ENCODE measurements around the gene MICALL1. TPM values are rescaled to one million over a fixed set of nuclear protein-coding genes. Genes with fewer than 3 reads are reported as not detected.

Gene MICALL1
- polyA plus RNA-seq, 1 donor, result 26.2 TPM

DNA sequence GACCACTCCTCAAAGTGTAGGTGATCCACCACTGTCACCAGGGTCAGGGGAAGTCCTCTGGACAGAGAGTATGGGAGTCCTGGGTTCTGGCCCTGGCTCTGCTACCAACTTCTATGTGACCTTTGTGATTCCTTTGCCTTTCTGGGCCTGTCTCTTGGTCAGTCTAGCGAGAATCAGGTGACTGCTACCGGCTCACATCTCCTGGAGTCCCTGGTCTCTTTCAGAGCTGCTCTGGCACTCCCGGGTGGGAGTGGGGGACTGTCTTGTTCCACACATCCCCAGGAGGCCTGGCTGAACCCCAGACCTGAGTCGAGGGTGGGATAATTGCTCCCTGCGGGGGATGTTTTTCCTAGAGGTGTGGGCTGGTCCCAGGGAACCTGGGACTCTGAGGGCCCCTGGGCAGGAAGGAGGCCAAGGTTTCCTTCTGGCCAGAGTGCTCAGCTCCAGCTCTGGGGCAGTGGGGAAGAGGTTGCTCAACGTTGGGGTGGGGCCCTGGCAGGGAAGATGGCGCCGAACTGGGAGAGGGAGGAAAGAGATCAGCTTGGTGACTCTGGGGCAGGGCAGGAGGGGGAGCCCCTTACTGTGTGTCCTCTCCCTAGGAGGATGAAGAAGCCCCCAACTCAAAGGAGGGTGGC lies 76.2 kb downstream of the MICALL1 start:
- DNase-seq, result no peak

DNA sequence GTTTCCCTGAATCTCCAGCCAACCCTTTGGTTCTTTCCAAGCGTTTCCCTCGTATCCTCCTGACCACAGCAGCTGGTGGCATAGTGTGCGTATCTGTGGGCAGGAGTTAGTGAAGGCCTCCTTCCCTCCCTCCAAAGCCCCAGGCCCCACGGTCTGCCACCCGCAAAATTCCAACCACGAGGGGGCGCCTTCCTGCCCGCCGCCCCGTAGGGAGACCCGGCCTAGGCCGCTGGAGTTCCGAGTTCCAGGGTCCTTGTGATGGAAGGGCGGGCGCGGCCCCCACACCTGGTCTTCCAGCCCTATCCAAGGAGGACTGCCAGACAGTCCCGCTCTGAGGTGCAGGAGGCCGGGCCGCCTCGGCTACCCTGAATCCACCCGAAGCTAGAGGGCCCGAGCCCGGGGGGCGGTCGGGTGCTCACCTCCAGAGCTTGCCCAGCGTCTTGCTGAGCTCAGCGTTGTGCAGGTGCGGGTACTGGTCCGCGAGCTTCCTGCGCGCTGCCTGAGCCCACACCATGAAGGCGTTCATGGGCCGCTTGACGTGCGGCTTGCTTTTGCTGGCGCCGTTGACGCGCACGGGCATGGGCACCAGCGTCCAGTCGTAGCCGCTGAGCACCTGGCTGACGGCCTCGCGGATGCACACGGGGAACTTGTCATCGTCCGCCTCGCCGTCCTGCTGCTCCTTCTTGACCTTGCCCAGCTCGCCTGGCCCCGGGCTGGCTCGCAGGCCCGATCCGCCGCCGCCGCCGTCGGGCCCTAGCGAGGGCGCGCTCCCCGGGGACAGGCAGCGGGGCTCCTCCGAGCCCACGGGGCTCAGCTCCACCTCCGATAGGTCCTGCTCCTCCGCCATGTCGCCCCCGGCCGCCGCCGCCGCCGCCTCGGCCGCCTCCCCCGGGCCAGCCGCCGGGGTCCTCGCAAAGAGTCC lies 77.1 kb downstream of the MICALL1 start:
- no peak for DNase-seq

GRCh38 chr22:37983860-37984791 lies 78.0 kb downstream of the MICALL1 start, which contains the start of gene SOX10:
Gene SOX10, minus strand, starts transcription at chr22:37984555. Its CDS starts 771 bp downstream, at chr22:37983784.
- peak; percentile 3 for DNase-seq

GRCh38 chr22:37985050-37985585 lies 79.0 kb downstream of the MICALL1 start:
- no peak for DNase-seq

- no peak for DNase-seq
Measured at GRCh38 chr22:37985751-37986281, 79.7 kb downstream of the MICALL1 start.

GRCh38 chr22:37986371-37986770 lies 80.3 kb downstream of the MICALL1 start:
- no peak for DNase-seq

- no peak for DNase-seq
Measured at GRCh38 chr22:37989146-37990045, 83.3 kb downstream of the MICALL1 start.

GRCh38 chr22:37990301-37990700 lies 84.2 kb downstream of the MICALL1 start:
- no peak for DNase-seq

DNA sequence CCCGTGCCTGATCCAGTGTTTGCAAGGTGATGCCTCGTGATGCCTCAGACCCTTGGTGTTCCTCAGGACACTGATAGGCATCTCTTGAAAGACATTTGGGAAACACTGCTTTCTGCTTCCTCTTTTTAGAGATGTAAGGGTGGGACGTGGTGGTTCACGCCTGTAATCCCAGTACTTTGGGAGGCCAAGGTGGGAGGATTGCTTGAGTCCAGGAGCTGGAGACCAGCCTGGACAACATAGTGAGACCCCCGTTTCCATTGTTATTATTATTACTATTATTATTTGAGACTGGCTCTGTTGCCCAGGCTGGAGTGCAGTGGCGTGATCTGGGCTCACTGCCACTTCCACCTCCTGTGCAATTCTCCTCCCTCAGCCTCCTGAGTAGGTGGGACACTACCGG lies 84.8 kb downstream of the MICALL1 start:
- no peak for DNase-seq

DNA sequence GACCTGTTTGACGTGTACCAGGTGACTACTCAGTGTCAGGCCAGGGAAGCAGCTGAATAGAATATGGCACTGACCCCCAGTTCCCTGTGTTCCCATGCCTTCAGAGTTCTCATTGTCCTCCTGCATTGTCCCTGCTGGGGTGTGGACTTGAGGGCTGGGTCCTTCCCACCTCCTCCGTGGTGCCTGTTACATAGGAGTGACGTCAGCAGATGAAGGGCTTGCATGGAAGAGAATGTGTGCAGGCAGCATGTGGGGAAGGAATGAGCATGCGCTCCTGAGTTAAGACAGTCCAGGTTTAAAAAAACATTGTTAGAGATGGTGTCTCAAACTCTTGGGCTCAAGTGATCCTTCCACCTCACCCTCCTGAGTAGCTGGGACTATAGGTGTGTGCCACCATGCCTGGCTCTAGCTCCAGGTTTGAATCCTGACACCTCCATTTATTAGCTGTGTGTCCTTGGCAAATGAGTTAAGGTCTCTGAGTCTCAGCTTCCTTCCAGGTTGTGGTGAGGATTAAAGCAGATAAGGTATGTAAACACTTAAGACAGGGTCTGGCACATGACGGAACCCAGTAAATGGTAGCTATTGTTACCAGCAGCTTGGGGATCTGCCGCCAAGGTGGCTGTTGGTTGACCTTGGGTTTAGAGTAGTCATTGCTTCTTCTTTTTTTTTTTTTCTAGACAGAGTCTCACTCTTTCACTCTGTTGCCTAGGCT lies 85.8 kb downstream of the MICALL1 start:
- no peak for DNase-seq

Other genes starting within 250 kb of the MICALL1 start
- gene PDXP, start 247.6 kb upstream of the MICALL1 start, polyA plus RNA-seq (ENCODE audit: insufficient read length), result 15.4 TPM
- 326 TPM for gene LGALS1, start 230.7 kb upstream of the MICALL1 start, polyA plus RNA-seq (ENCODE audit: insufficient read length)
- gene NOL12, start 220.0 kb upstream of the MICALL1 start, polyA plus RNA-seq (ENCODE audit: insufficient read length), result 19.9 TPM
- gene TRIOBP, start 209.2 kb upstream of the MICALL1 start, polyA plus RNA-seq (ENCODE audit: insufficient read length), result 62.9 TPM
- gene GCAT, start 98.4 kb upstream of the MICALL1 start, polyA plus RNA-seq (ENCODE audit: insufficient read length), result 13.5 TPM
- not detected for gene GALR3, start 82.9 kb upstream of the MICALL1 start, polyA plus RNA-seq (ENCODE audit: insufficient read length)
- gene ANKRD54, start 62.0 kb upstream of the MICALL1 start, polyA plus RNA-seq (ENCODE audit: insufficient read length), result 27.8 TPM
- gene EIF3L, start 56.9 kb upstream of the MICALL1 start, polyA plus RNA-seq (ENCODE audit: insufficient read length), result 1,085 TPM
- gene C22orf23, start 47.3 kb downstream of the MICALL1 start, polyA plus RNA-seq (ENCODE audit: insufficient read length), result 5.9 TPM
- gene POLR2F, start 47.4 kb downstream of the MICALL1 start, polyA plus RNA-seq (ENCODE audit: insufficient read length), result 61.8 TPM
- gene SOX10, start 78.3 kb downstream of the MICALL1 start, polyA plus RNA-seq (ENCODE audit: insufficient read length), result 1.3 TPM
- 37.2 TPM for gene PICK1, start 151.1 kb downstream of the MICALL1 start, polyA plus RNA-seq (ENCODE audit: insufficient read length)
- gene SLC16A8, start 177.9 kb downstream of the MICALL1 start, polyA plus RNA-seq (ENCODE audit: insufficient read length), result 1.6 TPM
- 8.5 TPM for gene BAIAP2L2, start 204.4 kb downstream of the MICALL1 start, polyA plus RNA-seq (ENCODE audit: insufficient read length)